NCI-H2227 treated with DMSO at 0.1 percent for 48 hours (cell line): ENCODE data around the gene HRH3.

ENCODE experiments used
- DNase-seq: peaks from one replicate; lab custom pipeline; 2025; lab: John Stamatoyannopoulos, UW

The HRH3 gene

GRCh38 chr20:62219992-62220665 lies at the start of gene HRH3:
HRH3 (minus strand) TSS chr20:62220278; CDS start chr20:62219970, 308 bp downstream.
- DNase-seq = peak; percentile 69

DNA sequence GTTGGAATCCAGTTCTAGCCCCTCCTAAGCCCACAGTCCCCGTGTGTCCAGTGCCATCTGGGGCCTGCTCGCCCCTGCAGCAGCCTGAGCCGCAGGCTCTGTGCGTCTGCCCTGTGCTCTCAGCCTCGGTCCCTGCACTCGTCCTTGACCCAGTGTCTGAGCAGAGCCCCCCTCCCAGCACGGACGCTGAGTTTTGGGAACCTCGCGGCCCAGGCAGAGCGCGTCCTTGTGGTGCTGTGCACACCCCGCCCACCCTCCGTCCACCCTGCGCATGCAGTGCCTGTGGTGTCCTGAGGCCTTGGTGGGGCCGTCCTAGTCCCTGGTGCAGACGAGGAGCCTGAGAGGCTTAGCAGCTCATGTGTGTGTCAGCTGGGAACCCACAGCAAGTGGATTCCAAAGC lies 49.8 kb upstream of the HRH3 start:
- DNase-seq = no peak

GRCh38 chr20:62269378-62269777 lies 49.3 kb upstream of the HRH3 start:
- no peak for DNase-seq

DNA sequence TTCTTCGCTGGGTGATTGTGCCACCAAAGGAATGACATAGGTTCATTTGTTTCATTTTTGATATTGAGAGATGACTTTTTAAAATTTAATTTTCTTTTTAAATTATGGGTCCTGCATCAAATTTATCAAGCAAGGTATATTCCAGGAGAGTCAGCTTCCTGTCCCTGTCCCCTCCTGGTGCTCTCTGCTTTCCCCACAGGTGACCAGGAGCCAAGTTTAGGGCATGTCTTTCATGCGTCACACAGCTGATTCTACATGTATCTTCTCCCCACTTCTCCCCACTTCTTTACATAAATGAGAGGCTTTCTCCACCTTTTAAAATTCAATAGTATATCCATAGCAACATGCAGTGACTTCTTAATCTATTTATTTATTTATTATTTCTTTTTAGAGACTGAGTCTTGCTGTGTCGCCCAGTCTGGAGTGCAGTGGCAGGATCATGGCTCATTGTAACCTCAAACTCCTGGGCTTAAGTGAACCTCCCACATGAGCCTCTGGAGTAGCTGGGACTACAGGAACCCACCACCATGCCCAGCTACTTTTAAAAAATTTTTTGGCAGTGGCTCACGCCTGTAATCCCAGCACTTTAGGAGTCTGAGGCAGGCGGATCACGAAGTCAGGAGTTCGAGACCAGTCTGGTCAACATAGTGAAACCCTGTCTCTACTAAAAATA lies 48.3 kb upstream of the HRH3 start:
- DNase-seq = no peak

DNA sequence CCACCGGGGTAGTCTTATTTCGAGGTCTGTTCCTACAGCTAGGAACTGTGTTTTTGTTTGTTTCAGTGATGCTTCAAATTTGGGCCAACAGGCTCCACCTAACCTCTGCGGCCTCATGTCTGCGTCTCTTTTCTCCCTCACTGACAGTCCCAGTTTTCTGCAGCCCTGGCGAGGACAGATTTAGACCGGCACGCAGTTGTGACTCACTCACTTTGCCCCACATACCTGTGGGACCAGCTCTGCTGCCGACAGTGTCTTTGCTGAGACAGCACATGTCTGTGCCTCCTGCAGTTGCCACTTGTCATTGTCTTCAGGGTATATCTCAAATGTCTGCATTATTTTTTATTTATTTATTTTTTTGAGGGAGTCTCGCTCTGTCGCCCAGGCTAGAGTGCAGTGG lies 47.5 kb upstream of the HRH3 start:
- DNase-seq = no peak

- DNase-seq = no peak
Observed at GRCh38 chr20:62266851-62267250, 46.8 kb upstream of the HRH3 start.

GRCh38 chr20:62266340-62266739 lies 46.3 kb upstream of the HRH3 start:
- DNase-seq = no peak

DNA sequence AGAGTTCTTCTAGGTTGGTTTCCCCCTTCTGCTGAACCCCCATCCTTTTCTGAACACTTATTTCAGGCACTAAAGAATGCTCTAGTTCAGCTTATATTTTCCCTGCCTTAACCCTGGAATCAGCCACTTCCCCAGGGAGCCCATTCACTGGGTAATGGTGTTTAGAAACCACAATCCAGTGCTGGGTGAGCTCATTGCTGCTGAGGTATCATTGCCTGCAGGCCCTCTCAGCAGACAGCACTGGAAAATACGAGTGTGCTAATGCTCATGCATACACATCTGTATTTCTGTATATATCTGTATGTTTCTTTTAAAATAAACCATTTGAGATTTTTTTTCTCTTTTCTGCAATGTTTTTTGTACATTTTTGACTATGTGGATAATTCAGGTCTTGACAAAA lies 45.3 kb upstream of the HRH3 start:
- no peak for DNase-seq

GRCh38 chr20:62263396-62263795 lies 43.3 kb upstream of the HRH3 start:
- DNase-seq = no peak

GRCh38 chr20:62262064-62262463 lies 42.0 kb upstream of the HRH3 start:
- DNase-seq = no peak

- DNase-seq = no peak
Observed at GRCh38 chr20:62259294-62259565, 39.2 kb upstream of the HRH3 start.

DNA sequence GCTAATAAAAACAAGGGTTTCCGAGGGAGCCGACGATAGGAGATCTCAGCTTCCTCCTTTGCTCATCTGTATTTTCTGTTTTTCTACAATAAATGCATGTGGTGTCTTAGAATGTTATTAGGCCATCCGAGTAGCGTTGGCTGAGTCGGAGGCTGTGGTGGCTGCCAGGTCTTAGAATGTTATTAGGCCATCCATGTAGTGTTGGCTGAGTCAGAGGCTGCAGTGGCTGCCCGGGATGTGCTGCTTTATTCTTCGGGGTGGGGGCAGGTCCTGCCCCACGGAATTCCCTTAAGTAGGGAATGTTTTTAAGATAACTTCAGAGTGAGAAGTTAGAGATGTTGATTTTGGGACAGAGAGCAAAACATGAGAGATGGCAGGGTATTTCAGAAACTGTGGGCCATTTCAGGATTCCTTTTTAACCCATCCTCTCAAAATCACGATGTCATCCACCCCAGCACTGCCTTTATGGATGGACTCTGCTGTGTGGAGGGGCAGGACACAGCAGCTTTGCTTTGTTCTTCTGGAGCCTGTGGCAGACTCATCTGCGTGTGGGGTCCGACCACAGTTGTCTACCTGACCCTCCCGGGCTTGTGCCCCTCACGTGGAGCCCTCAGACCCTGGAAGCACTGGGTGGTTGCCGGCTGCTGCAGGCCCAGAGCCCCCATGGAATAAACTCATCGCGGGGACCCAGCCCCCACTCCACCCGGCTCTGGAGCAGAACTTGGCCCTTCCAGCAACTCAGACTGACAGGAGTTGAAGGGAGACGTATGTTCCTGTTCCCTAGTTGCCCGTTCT lies 38.6 kb upstream of the HRH3 start:
- no peak for DNase-seq

- DNase-seq = no peak
Observed at GRCh38 chr20:62255976-62256375, 35.9 kb upstream of the HRH3 start.

DNA sequence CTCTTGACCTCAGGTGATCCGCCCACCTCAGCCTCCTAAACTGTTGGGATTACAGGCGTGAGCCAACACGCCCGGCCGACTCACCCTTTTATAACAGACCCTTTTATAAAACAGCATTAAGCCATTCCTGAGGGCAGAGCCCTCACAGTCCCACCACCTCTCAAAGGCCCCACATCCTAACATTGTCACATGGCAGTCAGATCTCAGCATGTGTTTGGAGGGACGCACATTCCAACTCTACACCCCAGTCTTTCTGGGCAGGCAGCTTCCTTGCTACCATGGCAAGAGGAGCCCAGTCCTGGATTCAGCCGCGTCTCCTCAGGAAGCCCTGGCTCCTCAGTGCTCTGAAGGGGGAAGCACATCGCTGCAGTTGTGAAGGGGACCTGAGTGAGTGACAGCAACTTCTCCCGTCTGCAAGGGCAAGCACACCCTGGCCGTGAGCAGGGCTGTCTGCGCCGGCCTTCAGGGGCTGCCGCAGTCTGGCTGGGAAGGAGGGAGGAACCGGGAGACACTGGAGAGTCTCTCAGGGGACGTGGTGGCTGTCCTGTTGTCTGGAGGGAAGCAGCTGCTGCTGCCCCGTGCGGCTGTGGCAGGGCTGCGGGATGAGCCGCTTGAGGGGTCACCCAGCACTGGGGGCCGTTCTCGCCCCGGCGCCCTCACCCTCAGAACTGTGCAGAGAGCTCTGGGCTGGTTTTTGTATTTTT lies 34.1 kb upstream of the HRH3 start:
- no peak for DNase-seq

GRCh38 chr20:62253398-62253797 lies 33.3 kb upstream of the HRH3 start:
- DNase-seq = no peak

- no peak for DNase-seq
Observed at GRCh38 chr20:62252342-62252966, 32.4 kb upstream of the HRH3 start.

GRCh38 chr20:62248890-62249560 lies 28.9 kb upstream of the HRH3 start:
- no peak for DNase-seq

DNA sequence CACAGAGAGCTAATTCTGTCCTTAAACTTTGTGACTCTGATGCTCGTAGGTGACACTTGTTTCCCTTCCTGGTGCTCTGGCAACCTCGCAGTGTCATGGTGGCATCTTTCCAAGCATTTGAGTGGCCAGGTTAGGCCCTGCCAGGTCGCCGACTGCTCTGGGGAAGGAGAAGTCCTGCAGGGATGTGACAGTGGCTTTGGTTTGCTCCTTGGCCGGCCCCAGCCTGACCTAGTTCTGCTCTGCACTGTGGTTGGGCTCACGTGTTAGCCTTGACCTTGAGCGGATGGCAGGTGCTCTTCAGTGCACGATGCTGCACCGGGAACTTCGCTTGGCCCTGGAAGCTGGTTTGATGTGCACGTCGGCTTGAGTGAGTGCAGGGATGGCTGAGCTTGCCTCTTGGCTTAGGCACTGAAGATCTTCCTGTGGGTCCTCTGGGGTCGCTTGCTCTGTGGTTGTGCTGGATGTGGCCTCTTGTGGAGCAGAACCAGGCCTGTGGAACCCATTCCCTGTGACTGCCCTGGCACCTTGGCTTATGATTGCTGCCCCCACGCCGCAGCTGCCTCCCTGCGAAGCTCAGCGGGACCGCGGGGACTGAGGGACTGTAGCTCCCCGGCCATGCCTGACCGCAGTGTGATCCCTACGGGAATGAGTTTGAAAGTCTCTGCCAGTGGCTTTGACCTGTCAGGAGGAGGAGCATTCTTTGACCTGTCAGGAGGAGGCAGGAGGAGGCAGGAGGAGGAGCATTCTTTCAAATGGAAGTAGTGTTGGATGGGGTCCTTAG lies 27.0 kb upstream of the HRH3 start:
- no peak for DNase-seq

DNA sequence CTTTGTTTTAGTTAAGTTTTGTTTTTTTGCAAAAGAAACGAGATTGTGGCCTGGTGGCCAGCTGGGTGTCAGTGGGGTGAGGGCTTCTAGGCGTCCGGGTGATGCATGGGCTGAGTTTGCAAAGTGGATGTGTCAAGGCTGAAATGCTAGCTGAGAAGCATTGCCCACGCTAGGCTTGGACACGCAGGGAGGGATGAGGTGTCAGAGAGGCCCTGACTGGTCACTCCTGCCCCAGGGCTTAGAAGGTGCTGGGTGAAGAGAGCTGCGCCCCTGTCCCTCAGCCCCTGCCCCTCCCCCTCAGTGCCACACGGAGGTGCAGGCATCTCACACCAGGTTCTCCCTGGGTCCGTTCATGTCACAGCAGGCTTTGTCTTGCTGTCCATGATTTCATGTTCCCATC lies 26.4 kb upstream of the HRH3 start:
- no peak for DNase-seq

DNA sequence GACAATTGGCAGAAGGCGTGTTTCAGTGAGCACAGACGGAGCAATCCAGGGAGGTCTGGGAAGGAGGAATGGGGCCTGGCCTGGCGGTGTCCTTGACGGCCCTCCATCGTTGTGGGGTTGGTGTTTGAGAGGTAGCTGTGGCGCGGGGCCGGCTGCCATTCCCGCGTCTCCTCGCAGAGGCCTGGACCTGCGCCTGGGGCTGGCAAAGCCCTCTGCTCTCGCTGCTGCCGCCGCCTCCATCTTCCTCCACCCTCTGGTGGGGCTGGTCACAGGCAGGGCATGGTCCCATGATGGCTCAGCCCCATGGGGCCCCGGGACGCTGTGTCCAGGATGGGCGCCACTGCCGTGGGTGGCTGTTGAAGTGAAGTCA lies 25.8 kb upstream of the HRH3 start:
- DNase-seq = no peak

DNA sequence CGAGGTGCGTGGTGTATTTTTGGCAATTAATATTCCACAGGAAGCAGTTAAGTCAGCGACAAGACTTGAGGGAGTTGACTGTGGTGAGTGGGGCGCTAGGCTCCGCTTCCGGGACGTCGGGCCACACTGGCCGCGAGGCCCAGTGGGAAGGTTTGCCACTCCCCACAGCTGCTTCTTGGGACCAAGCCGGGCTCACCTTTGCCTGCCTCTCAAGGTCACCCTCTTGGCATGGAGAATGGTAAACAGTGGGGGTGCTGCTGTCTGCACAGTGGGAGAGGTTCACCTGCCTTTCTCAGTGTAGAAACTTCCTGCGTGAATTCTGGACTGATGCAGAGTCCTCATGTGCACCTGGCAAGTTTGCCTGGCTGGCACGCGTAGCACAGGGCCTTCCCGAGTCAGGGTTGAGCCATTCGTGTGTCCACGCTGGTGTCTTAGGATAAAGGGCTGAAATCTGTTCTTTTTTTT lies 24.6 kb upstream of the HRH3 start:
- DNase-seq = no peak
